Activated effector memory CD4-positive, alpha-beta T cell treated with anti-CD3 and anti-CD28 coated beads, Interleukin-2, amount 50 U/mL, for 16 hours (primary cell): Measurements from ENCODE around the gene ENDOU.

Experiments
- DNase-seq: peaks from one replicate; pipeline ENCODE4 v3.0.0-alpha.2; 2020

Gene ENDOU

DNA sequence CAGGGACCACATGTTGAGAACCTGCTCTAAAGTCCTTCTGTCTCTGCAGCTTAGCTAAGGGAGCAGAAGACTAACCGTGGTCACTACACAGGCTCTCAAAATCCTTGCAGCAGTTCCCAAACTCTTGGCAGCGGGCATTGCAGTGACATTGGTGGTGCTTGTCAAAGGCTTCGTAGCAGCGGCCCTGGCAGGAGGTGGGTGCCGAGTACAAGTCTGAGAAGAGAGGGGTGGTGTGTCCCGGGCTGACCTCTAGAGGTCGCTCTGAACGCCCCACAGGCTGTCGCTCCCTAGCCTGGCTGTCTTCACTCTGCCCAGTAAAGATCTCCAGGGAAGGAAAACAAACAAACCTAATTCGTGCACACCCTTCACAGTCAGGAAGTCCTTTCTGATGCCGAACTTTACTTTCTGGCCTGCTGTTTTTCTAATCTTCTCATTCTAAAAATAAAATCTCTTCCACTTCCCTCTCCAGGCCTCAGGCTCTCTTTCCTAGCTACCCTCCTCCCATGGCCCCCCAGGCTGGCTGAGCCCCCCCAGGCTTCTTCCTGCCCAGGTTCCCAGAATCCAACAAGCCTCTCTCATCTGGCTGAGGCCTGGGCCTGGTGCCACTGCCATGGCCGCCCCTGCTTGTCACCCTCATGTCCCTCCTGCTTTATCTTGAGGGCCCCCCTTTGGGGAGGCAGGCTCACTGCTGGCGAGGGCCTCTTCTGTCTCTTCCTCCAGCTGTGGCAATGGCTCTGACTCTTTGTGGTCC lies 7.7 kb downstream of the ENDOU start:
- DNase-seq, result peak; percentile 74

DNA sequence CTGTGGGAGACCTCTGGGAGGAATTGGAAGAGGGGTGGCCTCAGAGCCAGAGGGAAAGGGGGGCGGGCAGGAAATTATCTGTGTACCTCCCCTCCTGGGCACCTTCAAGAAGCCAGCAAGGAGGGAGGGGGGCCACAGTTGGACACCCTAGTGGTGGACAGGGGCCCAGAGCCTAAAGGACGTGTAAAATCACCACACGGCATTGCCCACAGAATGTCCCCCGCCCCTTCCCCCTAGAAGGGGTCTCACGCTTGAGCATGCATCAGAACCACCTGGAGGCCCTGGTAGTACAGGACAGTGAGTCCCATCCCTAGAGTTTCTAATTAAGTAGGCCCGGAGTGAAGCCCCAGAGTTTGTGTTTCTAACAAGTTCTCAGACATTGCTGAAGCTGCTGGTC lies 8.2 kb downstream of the ENDOU start:
- no peak for DNase-seq

DNA sequence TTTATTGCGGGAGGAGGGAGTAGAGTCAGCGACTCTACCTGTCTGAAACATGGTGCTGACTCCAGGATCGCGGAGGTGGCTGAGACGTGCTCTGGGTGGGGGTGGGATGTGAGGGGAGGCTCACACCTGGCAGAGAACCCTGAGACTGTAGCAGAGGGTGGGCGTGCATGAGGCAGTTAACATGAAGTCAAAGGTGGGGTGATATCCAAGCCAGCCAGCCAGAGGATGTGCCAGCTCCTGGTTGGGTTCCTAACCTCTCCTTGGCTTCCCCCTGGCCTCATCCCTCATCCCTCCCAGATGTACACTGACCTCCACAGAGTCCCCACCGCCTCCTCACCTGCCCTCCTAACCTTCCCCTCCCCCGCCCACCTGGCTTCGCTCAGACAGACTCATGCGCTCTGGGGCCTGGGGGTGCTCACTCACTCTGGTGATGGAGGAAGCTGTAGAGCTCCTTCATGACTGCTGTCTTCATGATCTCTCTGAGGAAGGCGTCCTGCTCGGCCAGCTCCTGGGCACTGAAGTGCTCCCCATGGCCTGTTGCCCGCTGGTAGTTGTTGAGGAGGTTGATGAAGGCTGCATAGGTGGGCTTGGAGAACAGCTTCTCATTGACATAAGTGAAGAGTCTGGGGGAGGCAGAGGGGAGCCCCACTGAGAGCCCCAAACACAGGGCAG lies 9.3 kb downstream of the ENDOU start:
- no peak for DNase-seq

DNA sequence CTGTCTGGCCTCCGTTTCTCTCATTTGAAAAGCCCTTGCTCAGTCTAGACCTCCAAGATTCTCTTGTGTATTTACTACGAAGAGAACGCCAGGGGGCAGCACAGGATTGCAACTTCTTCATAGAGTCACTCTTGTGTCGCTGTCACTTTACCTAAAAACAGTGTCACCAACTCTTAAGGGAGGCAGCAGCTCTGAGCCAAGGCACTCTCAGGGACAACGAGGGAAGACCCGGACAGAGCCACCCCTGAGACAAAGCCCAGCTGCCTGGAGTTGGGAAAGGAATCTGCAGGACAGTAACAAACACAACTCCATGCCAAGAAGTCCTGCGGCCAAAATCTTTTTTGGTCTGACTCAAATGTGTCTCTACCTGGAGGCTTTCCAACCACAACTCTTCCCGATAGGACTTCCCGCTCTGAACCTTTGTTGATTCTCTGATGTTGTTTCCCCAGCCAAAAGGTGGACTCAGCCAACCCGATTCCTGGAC lies 9.9 kb downstream of the ENDOU start:
- DNase-seq, result peak; percentile 91

DNA sequence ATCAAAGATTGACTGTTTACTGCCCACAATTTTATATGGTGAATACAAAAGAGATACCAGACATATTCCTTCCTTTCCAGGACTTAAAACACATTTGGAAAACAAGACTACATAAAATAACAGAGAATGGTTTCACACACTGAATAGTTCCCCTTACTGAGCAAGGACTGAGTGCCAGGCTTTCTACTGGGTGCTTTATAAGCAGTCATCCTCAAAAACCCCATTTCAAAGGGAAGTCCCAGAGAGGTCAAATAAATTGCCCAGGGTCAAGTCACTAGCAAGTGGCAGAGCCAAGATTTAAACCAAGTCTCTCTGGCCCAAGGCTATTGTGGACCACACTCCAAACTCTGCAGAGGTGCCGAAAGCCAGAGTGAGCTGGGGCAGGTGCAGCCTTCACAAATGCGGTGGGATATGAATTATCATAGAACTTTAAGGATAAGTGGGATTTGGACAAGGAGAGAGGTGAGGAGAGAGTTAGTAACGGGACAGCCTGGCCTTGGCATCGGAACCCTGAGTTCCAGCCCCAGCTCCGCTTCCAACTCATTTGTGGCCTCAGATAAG lies 10.4 kb downstream of the ENDOU start:
- DNase-seq, result no peak

DNA sequence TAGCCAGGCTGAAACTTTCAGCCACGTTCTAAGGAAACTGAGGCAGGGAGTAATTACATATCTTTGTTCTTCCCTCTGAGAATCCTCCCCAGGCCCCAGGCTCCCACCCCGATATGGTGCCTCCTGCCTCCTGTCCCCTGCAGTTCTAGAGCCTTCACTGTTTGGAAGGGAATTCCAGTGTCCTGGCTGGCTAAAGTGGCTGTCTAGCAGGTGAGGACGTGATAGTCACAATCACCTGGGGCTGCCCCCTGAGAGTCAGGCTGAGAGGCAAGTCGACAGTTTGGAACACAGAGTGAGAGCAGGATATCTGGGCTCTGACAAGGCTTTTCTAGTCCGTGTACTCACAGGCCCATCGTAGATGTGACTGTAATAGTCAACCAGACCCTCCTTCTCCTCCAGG lies 13.1 kb downstream of the ENDOU start:
- no peak for DNase-seq

DNA sequence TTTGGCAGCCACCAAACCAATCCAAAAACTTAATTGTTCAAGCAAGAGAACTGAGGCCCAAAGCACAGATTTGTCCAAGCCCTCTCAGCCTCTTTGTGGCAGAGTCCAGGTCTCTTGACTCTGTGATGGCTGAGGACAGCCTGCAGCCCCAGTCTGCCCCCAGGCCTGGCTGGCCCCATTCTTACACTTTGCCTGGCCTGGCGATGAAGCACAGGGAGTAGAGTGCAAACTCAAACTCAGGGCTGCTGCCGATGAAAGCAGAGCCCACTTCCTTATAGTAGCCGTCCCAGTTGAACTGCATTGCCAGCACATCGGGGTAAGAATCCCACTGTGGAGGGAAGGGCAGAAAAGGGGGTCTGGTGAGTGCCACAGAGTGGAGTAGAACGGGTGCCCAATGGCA lies 13.8 kb downstream of the ENDOU start:
- DNase-seq, result no peak

DNA sequence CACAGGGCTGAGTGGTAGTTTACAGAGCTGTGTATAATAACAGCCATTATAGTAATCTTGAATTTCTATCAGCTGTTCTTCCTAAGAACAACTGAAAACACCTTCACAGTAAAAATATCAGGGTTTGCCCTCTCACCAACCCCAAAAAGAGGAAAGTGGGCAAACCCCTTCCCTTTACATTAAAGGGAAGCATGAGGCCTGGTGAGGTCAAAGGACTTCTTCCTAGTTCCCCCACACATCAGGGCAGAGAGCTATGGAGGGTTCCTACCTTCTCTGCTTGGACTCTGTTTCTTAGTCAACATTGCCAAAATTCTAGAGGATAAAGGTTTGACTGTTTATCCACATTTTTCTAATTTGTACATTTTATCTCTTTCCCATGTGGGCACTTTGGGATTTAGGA lies 15.0 kb downstream of the ENDOU start:
- no peak for DNase-seq

DNA sequence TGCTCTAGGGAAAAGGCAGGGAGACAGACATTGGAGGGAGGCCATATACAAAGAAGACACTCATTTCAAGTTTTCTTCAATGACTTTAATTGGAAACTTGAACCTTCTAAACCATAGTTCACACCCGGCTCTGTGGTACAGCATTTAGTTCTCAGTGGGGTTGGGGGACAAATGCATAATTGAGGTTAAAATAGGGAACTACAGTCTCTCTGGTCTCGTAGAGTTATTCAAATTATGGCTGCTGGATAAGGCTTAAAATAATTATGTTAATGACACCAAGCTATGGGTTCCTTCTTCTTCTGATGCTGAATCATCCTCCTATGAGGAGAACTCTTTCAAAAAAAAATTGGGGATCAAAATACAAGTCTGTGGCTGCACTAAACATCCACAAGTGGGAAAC lies 15.6 kb downstream of the ENDOU start:
- DNase-seq, result no peak

DNA sequence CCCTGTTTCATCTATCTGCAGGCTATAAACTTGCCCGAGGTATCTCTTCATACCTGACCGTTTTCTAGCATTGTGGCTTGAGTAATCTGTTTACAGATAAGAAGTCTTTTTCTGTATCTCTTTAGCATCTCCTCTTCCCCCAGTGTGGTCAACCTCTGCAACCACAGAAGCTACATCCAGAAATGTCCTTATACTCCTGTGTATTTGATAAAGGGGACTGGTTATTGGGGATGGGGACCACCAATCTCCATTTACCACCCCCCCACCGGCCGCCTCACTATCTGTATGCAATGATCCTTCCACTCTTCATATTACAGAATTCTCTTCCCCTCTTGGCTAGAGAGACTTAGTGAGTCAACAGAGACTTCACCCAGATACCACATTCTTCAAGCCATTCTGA lies 16.1 kb downstream of the ENDOU start:
- no peak for DNase-seq

DNA sequence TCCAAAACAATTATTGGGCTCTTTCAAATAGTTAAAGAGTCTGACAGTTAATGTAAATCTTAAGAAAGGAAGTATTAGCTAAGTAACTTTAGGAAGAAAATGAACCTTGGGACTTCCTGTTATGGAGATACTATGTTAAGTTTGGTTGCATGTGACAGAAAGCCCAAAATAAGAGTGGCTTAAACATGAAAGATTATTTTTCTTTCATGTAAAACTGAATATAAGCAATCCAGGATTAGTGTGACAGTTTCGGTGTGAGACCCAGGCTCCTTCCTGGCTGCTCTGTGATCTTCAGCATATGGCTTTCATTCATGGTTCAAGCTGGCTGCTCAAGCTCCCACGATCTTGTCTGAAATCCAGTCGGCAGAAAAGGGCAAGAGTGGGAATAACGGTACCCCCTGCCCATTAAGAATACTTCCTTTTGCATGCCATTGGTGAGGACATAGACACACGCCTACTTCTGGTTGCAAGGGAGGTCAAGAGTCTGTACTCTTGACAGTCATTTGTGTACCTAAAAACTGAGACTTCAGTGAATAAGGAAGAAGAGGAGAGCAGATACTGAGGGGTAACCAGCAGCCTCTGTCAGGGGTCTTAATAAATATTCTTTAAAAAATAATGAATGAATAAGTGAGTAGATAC lies 17.3 kb downstream of the ENDOU start:
- no peak for DNase-seq

DNA sequence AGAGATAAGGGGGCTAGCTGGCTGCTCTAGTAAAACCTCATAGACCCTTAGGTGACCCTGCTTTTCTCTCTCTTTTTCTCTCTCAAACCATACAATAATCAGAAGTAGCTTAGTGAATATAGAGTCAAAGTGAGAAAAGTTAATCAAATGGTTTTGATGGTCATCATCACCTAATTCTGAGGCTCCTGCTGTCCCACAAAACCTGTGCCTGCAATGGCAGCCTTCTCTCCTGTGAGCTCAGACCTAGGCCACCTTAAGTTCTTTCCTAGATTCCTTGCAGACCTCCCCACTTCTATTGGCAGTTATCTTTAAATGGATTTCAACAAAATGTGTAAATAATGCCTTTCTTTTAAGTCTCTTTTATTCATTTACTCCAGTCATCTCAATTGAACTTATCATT lies 17.9 kb downstream of the ENDOU start:
- no peak for DNase-seq

DNA sequence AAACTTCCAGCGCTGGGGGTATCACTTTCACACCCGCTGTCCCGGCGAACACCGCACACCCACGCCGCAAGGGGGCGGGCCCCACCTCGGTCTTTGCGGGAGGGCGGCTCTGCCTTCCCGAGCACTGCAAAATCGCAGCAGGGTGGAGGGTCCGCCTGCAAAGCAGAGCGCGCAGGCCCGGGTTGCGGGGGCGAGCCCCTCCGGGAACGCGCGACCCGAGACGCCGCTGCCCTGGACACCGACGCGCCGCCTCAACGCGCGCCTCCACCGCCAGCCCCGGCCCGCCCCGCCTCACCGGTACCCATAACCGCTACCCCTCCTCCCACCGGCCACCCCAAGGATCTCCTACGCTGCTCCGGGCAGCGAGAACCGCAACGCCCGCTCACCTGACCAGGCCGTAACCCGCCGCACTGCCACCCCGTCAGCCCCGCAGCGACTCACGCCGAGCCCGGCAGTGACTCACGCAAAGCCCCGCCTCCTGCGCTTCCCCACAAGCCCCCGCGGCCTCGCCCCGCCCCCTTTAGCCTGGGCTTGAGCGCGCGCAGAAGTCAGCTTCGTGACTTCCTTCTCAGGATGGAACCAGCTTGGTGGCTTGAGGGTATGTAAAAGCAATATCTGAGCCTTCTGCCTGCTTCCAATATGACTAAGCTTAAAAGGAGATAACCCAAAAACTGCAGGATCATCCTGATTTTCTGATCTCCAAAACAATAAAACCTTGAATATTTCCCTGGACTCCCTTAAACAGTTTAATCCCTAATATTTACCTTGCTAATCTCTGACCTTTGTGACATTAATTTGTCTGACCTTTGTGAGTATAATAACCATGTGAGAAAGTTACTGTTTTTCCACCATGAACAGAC lies 19.5 kb downstream of the ENDOU start, which contains the start of gene RPAP3:
TSS of gene RPAP3 (minus strand) at position 465 of the 860 bp plus-strand sequence. CDS start 3,190 bp downstream, outside the sequence.
- peak; percentile 99 for DNase-seq

DNA sequence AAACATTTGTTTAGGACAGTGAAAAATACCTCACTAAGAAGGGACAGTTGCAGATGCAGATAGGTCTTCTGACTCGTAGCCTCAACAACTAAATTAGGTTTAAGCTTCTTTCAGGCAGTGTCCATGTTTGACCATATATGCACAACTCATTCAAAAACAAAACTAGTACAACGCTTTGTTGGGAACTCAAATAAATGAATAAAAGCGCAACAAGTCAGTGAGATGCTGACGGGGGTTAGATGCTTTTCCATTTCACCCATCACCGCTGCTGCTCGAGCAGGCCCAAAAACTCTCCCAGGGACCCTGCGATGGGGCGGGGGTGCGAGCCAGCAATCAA lies 20.1 kb downstream of the ENDOU start:
- DNase-seq, result no peak

DNA sequence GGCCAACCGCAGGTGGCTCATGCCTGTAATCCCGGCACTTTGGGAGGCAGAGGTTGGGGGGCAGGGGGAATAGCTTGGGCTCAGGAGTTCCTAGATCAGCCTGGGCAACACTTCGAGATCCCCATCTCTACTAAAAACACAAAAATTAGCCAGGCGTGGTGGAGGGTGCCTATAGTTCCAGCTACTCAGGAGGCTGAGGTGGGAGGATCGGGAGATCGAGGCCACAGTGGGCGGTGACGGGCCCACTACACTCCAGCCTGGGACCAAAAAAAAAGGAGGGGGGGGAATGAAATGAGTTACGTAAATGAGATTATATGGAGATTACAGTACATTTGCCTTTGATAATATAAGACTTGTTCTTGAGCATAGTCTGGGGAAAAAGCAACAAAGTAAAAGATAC lies 20.6 kb downstream of the ENDOU start:
- no peak for DNase-seq

DNA sequence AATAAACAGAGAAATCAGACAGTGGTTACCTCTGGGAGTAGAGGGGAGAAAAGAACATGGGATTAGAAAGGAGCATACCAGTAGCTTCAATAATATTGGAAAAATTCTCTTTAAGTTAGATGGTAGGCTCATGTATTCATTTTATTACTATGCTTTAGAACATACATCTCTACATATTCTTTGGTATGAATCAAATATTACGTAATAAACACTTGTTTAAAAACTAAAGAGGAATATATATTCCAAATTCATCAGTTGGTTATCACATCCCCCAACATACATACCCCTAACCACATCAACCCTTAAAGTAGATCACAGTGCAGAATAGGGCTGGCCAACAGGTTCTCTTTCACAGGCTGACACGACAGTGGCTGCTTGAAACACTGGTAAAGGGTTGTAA lies 25.0 kb downstream of the ENDOU start:
- no peak for DNase-seq

DNA sequence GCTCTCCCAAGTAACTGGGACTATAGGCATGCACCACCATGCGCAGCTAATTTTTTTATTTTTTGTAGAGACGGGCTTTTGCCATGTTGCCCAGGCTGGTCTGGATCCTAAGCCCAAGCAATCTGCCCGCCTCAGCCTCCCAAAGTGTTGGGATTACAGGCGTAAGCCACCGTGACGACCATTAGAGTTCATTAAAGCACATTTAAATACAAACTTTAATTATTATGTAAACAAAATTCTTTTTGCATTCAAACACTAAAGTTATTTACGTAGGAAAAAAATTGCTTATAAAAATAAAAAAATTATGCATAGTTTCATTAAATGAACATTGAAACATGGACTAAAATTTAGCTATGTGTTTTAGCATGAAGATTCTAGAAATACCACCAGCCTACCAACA lies 26.7 kb downstream of the ENDOU start:
- DNase-seq, result no peak

DNA sequence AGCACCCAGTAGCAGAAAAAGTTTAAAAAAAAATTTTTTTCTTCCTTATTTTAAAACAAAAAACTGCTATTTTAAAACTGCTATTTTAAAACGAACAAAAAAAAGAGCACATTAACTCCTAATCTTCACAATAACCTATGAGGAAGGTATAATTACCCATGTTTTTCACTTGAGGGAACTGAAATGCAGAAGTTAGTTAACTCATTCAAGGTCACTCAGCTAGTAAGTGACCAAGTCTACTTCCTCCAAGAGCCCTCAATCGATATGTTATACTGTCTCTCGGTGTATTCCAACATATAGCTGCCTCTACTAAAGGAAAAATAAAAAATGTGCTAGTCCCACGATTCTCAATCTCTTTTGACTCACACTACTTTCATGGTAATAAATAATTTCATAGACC lies 27.2 kb downstream of the ENDOU start:
- DNase-seq, result no peak

DNA sequence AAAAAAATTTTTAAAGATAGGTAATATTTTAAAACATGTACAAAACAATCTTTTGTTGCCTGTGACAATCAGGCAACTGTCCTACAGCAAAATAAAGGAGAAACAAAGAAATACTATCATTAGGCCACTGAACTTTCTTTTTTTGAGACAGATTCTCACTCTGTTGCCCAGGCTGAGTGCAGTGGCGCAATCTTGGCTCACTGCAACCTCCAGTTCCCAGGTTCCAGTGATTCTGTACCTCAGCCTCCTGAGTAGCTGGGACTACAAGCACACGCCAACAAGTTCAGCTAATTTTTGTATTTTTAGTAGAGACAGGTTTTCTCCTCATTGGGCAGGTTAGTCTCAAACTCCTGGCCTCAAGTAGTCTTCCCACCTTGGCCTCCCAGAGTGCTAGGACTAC lies 36.1 kb downstream of the ENDOU start:
- DNase-seq, result no peak

DNA sequence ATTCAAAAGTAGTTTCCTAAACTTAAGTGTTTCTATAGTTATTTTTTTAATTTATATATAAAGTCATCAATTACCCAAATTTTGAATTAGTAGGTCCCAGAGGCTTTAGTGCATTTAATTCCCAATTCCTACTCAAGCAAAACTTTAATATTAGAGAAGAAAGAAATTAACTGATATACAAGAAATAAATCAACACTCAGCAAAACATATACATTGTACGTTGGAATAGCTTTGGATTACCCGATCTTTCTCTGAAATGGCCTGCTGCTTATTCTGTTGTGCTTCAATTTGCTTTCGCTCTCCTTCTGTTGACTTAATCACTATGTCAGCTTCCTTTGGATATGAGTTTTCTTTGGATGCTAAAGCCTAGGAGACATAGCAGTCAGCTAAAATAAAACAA lies 37.7 kb downstream of the ENDOU start:
- no peak for DNase-seq

DNA sequence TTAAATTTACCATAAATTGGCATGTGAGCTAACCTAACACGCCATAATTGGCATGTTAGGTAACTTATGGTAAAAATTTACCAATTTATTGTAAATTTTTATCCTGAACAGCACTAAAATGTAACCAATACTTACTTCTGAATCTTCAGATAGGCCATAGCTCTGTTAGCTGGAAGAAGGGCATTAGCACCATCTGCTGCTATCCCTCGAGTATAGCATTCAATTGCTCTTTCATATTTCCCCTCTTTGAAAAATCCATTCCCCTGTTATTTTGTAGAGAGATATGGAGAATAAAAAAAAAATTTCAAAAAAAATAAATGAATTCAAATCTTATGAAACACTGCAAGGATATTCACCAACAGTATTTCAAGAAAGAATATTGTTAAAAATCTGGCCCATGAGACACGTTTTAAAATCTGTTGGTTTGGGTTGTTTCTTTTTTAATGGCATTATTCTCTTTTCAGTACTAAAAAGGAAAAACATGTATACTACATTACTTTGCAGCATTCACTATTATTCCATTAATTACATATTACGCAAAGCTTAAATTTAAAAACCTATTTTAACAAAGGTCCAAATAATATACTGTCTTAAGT lies 38.5 kb downstream of the ENDOU start:
- no peak for DNase-seq

DNA sequence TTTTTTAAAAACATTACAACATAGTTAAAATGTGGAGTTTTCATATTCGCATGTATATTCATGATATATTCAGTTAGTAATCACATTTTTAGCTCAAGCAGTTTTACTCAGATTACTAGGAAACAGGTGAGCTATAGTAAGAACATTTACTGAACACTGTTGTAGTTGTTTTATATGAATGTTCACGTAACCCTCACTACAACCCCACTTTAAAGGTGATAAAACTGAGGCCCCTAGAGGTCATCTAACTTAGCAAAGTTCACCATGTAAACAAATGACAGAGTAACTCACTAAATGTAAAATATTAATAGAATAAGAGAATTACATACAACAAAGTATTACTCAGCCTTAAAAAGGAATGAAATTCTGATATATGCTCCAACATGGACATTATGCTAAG lies 45.5 kb downstream of the ENDOU start:
- no peak for DNase-seq

DNA sequence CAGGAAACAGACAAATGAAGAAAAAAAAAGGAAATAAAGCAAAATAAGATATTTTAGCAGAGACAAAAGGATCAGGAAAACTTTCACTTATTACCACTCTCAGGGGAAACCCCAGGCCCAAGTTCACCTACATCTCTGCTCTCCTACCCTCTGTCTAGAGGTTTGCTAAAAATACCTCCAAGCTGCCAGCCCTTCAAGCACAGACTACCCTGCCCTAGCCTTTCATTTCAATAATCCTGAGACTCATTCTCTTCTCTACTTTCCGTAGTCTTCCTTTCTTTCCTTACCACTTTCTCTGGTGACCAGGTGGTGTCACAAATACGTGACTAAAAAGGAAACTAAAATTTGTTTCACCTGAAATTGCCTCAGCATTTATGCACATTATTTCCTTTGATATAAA lies 53.2 kb downstream of the ENDOU start:
- DNase-seq, result no peak
